CD4-positive, alpha-beta T cell (primary cell): Measurements from ENCODE around the gene ELFN1. TPM values are rescaled to one million over a fixed set of nuclear protein-coding genes. Genes with fewer than 3 reads are reported as not detected.

Experiments used
- ATAC-seq: fragments of 200-7000 bp; cut with Tn5 transposase; one replicate; pipeline ENCODE4 v1.10.0; 2022; ENCODE audit warnings: mild to moderate bottlenecking; ENCODE audit not compliant: poor library complexity
- CTCF ChIA-PET: fragments of 350-600 bp; sonication (Branson Sonifier 250); formaldehyde crosslinking; loops from one replicate; lab custom pipeline; 2021; ENCODE audit warnings: antibody characterized with exemption, inconsistent platforms; lab: Charles Lee
- POLR2A ChIA-PET: fragments of 350-600 bp; sonication (Branson Sonifier 250); formaldehyde crosslinking; loops from one replicate; lab custom pipeline; 2021; ENCODE audit warnings: antibody characterized with exemption, inconsistent platforms; lab: Charles Lee
- DNase-seq, 14 experiments: peaks; one replicate each; pipeline ENCODE4 v3.0.0-alpha.2; 2013 to 2020; ENCODE audit warnings: mixed read lengths in 2 of 14
- H3K27ac ChIP-seq, 2 donors: one replicate each; pipeline versions ENCODE4 v1.5.1 to v1.7.0; 2013; ENCODE audit warnings: low read length in 2 of 2, low read depth in 1 of 2, mild to moderate bottlenecking in 1 of 2
- H3K27me3 ChIP-seq, 2 experiments: 1 replicate in 1 of 2; 2 replicates in 1 of 2; pipeline versions ENCODE4 v1.6.1 to v1.7.0; 2013; ENCODE audit warnings: low read length in 2 of 2, control low read depth in 1 of 2, mild to moderate bottlenecking in 1 of 2, moderate library complexity in 1 of 2; ENCODE audit not compliant: insufficient read depth in 2 of 2, control insufficient read depth in 1 of 2
- H3K36me3 ChIP-seq: one replicate; pipeline ENCODE4 v1.6.1; 2013; ENCODE audit warnings: low read length, control low read depth; ENCODE audit not compliant: insufficient read depth
- H3K4me1 ChIP-seq: one replicate; pipeline ENCODE4 v1.6.1; 2013; ENCODE audit warnings: low read length, control low read depth; ENCODE audit not compliant: insufficient read depth
- H3K4me3 ChIP-seq: one replicate; pipeline ENCODE4 v1.5.1; 2013; ENCODE audit warnings: mild to moderate bottlenecking, low read length, moderate library complexity
- H3K9me3 ChIP-seq, 2 experiments: 1 replicate in 1 of 2; 2 replicates in 1 of 2; pipeline versions ENCODE4 v1.6.1 to v1.7.0; 2013; ENCODE audit warnings: low read length in 2 of 2, mild to moderate bottlenecking in 2 of 2, control low read depth in 1 of 2, moderate library complexity in 1 of 2; ENCODE audit not compliant: control insufficient read depth in 1 of 2, insufficient read depth in 1 of 2
- H3K27ac Mint-ChIP-seq: one replicate; pipeline ENCODE4 v1.8.0; 2020; ENCODE audit warnings: mixed read lengths
- H3K27me3 Mint-ChIP-seq: one replicate; pipeline ENCODE4 v1.8.0; 2021; ENCODE audit warnings: mixed read lengths
- H3K36me3 Mint-ChIP-seq: one replicate; pipeline ENCODE4 v1.8.0; 2021; ENCODE audit warnings: low read depth, mixed read lengths
- H3K4me1 Mint-ChIP-seq: one replicate; pipeline ENCODE4 v1.8.0; 2021; ENCODE audit warnings: low read depth, mixed read lengths
- H3K4me3 Mint-ChIP-seq: one replicate; pipeline ENCODE4 v1.8.0; 2020; ENCODE audit warnings: mild to moderate bottlenecking, mixed read lengths
- H3K9me3 Mint-ChIP-seq: one replicate; pipeline ENCODE4 v1.8.0; 2020; ENCODE audit warnings: mixed read lengths
- intact Hi-C, 2 experiments: fragments of 100-400 bp; cut with DNase I in 1 of 2; cut with micrococcal nuclease in 1 of 2; formaldehyde crosslinking; loops; one replicate each; pipeline versions ENCODE4 v1.15.1 to v1.9.0; 2023 to 2025; cut with DNase I, micrococcal nuclease
- total RNA-seq, 174 experiments: library from RNA in 2 of 174; stranded (reverse) in 2 of 174; gene quantifications; one replicate each; pipeline ENCODE4 v1.2.3 and lab custom pipeline; 2021 to 2026
- TF ChIP-seq, protein P1 (sequence below): fragments of 200-600 bp; IDR thresholded peaks from one replicate; pipeline ENCODE4 v1.8.0; 2022; ENCODE audit warnings: antibody characterized with exemption, mild to moderate bottlenecking

ELFN1 gene
- total RNA-seq, 2 experiments from 2014 or later = not detected

DNA sequence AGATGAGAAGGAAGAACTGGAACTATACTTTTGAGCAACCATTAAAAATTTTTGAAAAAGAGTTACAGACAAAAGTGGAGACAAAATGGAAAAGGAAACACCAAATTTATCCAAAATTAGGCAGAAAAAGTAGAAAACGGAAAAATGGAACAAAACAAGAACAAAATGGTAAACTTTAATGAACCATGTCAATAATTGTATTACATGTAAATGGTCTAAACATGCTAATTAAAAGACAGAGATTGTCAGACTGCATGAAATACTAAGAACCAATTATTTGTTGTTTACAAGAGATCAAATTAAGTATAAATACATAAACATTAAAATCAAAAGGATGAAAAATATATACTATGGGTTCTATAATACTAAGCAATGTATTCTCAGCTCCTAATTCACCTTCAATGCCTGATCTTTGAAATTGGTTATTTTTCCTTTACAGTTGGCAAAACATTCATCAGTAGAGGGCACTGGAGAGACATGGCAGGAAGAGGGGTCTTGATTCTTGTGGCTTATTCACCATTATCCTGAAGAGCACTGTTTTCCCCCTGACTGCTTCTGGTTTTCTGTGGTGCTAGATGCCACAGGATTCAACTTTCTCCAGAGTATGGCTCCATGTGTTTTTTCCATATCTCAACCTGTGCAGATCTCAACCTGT is 124.9 kb downstream of the ELFN1 start:
- intact Hi-C loops = no loop called here
- Mint-ChIP-seq H3K4me1 (no peaks in the 10 kb centered on the region), H3K4me3 (no peak overlapping the region), H3K27ac (no peak overlapping the region), H3K36me3 (no peaks in the 10 kb centered on the region), H3K9me3 (peaks cover 10% of the 10 kb centered on the region), H3K27me3 (peaks cover 10% of the 10 kb centered on the region)
- ChIA-PET CTCF (interaction anchor here (1.4 kb wide), 1 partner anchor 13 kb away, joined by 3 read pairs; no protein-coding TSS in a partner anchor), POLR2A (no interaction called here)
- peaks cover 11 to 19% of the 10 kb centered on the region in 2 experiments for H3K9me3 ChIP-seq
- no peak overlapping the region for H3K27ac ChIP-seq
- H3K27me3 ChIP-seq = peaks cover 2 to 6% of the 10 kb centered on the region in 2 experiments
- H3K4me1 ChIP-seq = no peaks in the 10 kb centered on the region
- ATAC-seq (no peak), DNase-seq (no peak)
- no peak overlapping the region for H3K4me3 ChIP-seq
- H3K36me3 ChIP-seq = no peaks in the 10 kb centered on the region
- TF ChIP-seq, protein P1, sequence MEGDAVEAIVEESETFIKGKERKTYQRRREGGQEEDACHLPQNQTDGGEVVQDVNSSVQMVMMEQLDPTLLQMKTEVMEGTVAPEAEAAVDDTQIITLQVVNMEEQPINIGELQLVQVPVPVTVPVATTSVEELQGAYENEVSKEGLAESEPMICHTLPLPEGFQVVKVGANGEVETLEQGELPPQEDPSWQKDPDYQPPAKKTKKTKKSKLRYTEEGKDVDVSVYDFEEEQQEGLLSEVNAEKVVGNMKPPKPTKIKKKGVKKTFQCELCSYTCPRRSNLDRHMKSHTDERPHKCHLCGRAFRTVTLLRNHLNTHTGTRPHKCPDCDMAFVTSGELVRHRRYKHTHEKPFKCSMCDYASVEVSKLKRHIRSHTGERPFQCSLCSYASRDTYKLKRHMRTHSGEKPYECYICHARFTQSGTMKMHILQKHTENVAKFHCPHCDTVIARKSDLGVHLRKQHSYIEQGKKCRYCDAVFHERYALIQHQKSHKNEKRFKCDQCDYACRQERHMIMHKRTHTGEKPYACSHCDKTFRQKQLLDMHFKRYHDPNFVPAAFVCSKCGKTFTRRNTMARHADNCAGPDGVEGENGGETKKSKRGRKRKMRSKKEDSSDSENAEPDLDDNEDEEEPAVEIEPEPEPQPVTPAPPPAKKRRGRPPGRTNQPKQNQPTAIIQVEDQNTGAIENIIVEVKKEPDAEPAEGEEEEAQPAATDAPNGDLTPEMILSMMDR = no peak

Other genes with a start within 250 kb of the ELFN1 start
- gene MICALL2, start 210.8 kb upstream of the ELFN1 start, total RNA-seq = 1 to 10 TPM; 1.9 to 2.2 TPM
- gene INTS1, start 165.9 kb upstream of the ELFN1 start, total RNA-seq = 10 to 100 TPM; 91.0 to 91.5 TPM
- gene MAFK, start 139.6 kb upstream of the ELFN1 start, total RNA-seq = 10 to 100 TPM; 60.1 to 65.0 TPM
- under 1 TPM in 1 of 2 experiments, not detected in 1; 0.06 TPM for gene TMEM184A, start 114.1 kb upstream of the ELFN1 start, total RNA-seq
- 10 to 100 TPM; 13.3 to 13.8 TPM for gene PSMG3, start 100.2 kb upstream of the ELFN1 start, total RNA-seq